ENCODE data around the gene PLD1. TPM values are rescaled to one million over a fixed set of nuclear protein-coding genes. Genes with fewer than 3 reads are reported as not detected.

Gene PLD1
- total and polyA plus RNA-seq, 2 of the 8 experiments (the other 6 are each of a cell fraction or from before 2014, with no cell fraction given) = 1.2 to 2.6 TPM

- no peak for TF ChIP-seq SIN3A (conservative IDR thresholded peaks at IDR 0.05 in 1 of 2, IDR thresholded peaks at IDR 0.05 in 1 of 2; ENCODE audit: low read depth in 1 of 2, low read length in 2 of 2)
- no peak for TF ChIP-seq POLR2AphosphoS5 (IDR thresholded peaks at IDR 0.05; ENCODE audit: low read depth, low read length)
- no peak for TF ChIP-seq CEBPB (IDR thresholded peaks at IDR 0.05; ENCODE audit: low read depth, low read length)
- no peak for TF ChIP-seq TEAD4 (IDR thresholded peaks at IDR 0.05; ENCODE audit: low read depth, low read length)
- TF ChIP-seq TAF7 (optimal IDR thresholded peaks at IDR 0.05; ENCODE audit: borderline replicate concordance, low read depth, low read length) = no peak
- TF ChIP-seq MAX (IDR thresholded peaks at IDR 0.05) = no peak
- no peak for TF ChIP-seq E2F6 (IDR thresholded peaks at IDR 0.05)
Measured at GRCh38 chr3:171770689-171771620, 39.3 kb downstream of the PLD1 start (continued).

Data from H1 (cell line).